ENCODE results near the gene TMEM240.
A peak's percentile ranks its signal among the peaks of the same experiment; 100 is the strongest.
"Not testable (repeated sequence)": the region's sequence is repeated elsewhere in the genome, so short reads cannot be mapped to it uniquely, and the experiment has no call there.

Gene TMEM240

DNA sequence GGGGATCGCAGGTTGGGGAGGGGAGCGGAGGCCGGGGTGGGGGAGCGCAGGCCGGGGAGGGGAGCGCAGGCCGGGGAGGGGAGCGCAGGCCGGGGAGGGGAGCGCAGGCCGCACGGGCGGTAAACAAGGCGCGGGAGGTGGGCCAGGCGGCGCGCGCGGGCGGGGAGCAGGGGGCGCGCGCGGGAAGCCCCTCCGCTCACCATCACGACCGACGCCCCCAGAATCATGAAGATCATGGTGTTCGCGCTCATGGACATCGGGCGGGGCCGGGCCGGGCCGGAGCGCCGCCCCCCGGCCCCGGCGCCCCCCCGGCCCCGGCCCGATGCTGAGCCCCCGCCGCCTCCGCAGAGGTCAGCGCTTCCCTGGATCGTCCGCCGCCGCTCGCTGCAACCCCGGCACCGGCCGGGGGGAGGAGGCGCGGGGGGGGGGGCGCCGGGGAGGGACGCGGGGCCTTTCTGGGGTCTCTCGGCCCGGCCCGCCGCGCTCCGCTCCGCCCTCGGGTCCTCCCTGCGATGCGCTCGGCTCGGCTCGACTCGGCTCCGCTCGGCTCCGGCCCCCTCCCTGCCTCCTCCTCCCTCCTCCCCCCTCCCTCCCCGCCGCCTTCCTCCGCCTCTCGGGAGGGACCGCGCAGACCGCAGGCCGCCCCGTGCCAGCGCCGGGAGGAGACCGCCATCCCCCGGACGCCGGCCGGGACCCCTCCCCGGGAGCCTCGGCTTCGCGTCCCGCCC, at the start of gene TMEM240:
TMEM240 (minus strand) TSS at position 535 of the 728 bp plus-strand sequence; CDS start at position 257, 278 bp downstream.
- DNase-seq, result no peak

- no peak for DNase-seq
Measured at GRCh38 chr1:1583347-1584010, 43.1 kb upstream of the TMEM240 start.

DNA sequence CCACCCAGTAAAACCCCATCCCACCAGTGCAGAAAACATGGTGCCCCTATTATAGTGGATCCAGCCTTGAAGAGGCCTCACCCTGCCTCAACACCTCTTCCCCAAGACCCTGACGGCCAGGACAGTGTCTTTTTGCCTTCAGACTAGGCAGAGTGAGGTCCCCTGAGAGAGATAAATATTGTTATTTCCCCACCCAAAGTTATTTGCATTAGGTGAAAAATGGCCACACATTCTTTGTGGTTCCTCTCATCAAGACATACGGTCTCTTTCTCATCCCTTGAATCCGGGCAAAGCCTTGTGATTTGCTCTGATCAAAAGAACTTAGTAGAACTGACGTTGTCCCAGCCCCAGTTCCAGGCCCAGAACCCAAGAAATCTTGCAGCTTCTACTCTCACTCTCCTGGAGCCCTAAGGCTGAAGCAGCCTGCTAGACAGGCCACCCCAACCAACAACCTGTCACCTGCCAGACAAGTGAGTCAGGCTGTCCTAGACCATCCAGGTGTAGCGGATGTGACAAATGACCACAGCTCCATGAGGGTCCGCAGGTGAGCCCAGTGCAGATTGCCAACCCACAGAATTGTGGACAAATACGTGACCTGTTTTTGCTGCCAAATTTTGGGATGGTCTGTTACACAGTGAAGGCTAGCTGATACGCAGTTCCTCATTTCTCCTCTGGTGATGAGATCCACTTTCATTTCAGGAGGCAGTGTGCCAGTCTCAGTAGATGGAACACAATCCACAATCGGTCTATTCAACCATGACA, 42.3 kb upstream of the TMEM240 start:
- DNase-seq, result no peak

DNA sequence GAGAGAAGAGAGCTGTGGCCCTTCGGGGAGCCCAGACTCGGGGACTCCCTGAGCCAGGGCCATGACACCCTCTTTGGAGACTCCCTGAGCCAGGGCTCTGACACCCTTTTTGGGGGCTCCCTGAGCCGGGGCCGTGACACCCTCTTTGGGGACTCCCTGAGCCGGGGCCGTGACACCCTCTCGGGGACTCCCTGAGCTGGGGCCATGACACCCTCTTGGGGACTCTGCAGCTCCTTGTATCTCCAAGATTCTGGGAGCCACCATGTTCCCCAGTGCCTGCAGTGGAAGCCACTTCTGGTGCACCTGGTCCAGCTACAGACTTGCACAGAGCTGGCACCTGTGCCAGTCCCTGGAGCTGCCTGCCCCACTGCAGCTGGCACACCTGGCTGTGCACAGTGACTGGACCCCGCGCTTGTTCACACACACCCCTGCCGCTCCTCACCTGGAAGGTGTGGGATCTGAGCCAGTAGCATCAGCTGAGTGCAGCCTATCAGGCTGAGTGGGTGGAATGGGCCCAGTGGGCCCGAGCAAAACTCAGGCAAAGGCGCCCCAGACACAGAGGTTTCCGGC, 38.0 kb upstream of the TMEM240 start:
- no peak for DNase-seq

DNA sequence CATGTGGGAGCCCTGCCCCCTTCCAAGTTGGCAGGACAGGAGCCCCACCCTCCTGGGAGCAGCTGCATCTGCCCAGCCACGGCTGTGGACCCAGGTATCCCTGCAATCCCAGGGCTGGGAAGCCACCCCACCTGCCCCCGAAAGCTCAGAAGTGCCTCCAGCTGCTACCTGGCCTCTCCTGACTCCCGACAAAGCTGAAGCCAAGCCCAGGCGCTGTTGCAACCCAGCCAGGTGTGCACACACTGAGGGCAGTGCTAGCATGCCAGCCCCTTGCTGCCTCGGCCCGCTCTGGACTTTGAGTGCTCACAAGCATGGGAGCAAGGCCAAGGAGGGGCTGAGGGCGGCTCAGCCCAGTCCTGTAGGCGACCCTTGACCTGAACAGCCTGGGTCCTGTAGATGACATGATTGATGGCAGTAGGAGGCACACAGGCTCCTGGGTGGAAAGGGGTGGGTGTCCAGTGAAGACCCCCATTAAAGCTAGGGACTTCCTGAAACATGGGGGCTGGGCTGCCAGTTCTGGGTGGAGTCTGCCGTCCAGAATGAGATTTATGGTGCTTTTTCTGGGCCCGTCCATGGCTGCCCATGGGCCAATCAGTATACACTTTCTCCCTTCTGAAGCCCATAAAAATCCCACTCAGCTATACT, 37.1 kb upstream of the TMEM240 start:
- DNase-seq, result no peak

- peak; percentile 71 for DNase-seq
Measured at GRCh38 chr1:1574721-1575537, 34.5 kb upstream of the TMEM240 start, which contains the start of gene SSU72. SSU72 (minus strand) TSS chr1:1574863; CDS start chr1:1574557, 306 bp downstream.

DNA sequence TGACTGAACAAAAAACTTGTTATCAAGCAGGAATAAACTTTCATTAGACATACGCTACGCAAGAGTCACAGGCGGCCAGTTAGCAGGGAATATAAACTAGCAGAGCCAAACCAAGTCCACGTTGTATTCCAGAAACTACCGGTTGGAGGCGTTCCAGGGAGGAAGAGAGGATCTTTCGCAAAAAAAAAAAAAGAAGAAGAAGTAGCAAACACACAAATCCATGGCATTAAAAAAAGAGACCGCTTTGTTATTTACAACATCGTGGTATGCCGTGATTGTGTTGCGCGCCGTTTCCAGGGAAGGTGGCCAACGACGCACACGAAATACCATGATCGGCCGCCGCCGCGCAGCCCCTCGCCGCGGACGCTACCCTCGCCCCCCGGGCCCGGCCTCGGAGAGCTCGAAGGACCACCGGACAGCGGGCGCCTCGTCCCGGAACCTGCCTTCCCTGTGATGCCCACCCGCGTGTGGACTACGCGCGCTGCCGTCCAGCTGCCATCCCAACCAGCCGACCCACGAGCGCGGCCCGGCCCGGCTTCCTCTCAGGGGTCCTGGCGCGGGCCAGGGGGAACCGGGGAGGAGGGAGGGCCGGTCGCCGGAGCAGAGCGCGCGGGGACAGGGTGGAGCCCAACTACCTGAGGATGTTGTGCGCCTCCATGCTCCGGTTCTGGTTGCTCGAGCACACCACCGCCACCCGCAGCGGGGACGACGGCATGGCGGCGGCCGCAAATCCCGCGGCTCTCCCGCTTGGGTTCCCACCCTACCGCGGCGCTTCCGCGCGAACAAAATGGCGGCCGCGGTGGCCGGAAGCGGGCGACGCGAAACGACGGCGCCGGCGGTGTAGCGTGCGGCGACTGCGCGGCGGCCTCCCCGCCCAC, 33.7 kb upstream of the TMEM240 start:
- DNase-seq, result peak; percentile 25

DNA sequence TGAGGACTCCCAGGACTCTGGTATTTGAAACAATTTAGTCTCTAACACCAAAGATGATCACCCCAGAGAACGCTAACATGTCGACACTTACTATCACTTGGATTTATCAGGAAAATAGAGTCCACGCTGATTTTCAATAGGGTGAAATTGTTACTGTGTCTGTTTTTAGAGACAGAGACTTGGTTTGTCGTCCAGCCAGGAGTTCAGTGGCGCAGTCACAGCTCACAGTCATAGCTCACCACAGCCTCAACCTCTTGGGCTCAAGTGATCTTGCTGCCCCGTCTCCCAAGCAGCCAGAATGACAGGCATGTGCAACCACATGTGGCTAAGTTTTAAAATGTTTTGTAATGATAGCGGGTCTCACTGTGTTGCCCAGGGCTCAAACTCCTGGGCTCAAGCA, 28.9 kb upstream of the TMEM240 start:
- DNase-seq, result no peak

DNA sequence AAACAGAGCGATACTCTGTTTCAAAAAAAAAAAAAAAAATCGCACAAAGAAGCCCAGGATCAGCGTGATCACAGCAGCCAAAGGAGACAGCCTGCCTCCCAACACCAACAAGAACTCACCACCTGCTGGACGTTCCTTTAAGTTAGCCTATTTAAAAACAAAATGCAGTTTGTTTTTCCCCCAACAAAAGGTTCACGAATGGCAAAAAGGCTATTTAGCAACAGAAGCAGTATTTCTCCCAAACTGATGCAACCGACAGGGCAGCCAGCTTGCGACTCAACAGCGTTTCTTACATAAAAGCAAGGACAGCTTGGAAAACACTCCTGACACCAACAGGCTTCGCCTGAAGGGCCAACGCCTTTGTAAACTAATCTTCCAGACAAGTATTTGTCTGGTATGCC, 27.5 kb upstream of the TMEM240 start:
- DNase-seq, result no peak

GRCh38 chr1:1567152-1567875, 26.9 kb upstream of the TMEM240 start:
- no peak for DNase-seq

DNA sequence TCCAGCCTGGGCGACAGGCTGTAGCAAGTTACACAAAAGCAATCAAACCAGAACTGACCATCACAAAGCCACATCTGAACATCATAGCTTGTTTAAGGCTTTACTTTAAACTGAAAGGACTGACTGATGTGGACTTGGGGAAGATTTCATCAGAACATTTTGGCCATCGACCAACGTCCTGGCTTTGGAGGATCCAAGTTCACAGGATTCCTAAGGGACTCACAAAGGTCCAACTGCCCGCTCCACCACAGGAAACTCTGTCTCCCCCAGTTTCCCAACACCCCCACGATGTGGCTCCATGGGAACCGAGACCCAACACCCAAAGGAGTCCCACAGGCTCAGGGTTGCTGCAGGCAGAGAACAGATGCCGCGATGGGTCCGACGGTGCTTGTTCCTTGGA, 24.9 kb upstream of the TMEM240 start:
- DNase-seq, result no peak

- DNase-seq, result no peak
Measured at GRCh38 chr1:1564268-1564667, 23.8 kb upstream of the TMEM240 start.

GRCh38 chr1:1563688-1564087, 23.3 kb upstream of the TMEM240 start:
- no peak for DNase-seq

GRCh38 chr1:1562556-1563195, 22.3 kb upstream of the TMEM240 start:
- no peak for DNase-seq

GRCh38 chr1:1561801-1562470, 21.5 kb upstream of the TMEM240 start:
- no peak for DNase-seq

DNA sequence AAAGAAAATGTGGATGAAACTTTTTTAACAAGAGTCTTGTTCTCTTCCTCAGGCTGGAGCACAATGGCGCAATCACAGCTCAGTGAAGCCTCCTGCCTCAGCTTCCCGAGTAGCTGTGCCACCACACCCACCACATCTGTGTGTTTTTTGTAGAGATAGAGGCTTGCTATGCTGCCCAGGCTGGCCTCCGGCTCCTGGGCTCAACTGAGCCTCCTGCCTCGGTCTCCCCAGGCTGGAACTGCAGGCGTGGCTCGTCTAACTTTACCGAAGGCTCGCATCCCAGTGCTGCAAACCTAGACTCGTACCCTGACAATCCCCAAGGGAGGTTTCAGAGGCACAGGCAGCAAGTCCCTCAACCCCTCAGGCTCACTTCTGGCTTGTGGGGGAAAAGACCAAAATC, 19.8 kb upstream of the TMEM240 start:
- DNase-seq, result no peak

DNA sequence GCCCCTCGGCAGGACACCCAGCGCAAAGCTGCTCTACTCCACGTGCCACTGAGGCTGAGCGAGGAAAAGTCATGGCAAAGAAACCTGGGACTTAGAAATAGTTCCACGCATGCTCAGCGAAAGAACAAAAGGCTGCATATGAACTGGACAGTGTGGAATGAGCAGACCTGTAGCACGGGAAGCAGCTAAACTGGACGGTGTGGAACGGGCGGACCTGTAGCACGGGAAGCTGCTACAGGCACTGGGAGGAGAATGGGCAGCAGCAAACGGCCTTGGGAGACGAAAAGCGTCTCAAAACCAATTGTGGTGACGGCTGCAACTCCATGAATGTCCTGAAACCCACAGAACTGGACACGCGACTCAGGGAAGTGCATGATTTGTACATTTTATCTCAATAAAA, 18.6 kb upstream of the TMEM240 start:
- no peak for DNase-seq

GRCh38 chr1:1558591-1558990, 18.2 kb upstream of the TMEM240 start:
- no peak for DNase-seq

DNA sequence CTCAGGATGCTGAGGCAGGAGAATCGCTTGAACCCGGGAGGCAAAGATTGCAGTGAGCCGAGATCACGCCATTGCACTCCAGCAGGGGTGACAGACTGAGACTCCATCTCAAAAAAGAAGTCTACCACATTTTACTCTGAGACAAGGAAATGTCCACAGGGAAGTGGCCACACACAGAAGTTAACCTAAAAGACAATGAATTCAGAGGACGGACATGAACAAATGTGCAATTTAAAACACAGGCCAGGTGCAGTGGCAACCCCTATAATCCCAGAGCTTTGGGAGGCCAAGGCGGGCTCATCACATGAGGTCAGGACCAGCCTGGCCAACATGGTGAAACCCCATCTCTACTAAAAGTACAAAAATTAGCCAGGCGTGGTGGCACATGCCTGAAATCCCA, 17.3 kb upstream of the TMEM240 start:
- DNase-seq, result not testable (repeated sequence)

Data from NCI-H774 (cell line).